KG1 (cell line): ENCODE measurements around the gene ADAM15.

Source experiments
- DNase-seq: peaks from one replicate; lab custom pipeline; 2025; lab: John Stamatoyannopoulos, UW

ADAM15 gene

GRCh38 chr1:155030243-155030795 is 20.8 kb upstream of the ADAM15 start:
- no peak for DNase-seq

GRCh38 chr1:155030899-155031298 is 20.2 kb upstream of the ADAM15 start:
- no peak for DNase-seq

GRCh38 chr1:155032886-155033285 is 18.2 kb upstream of the ADAM15 start:
- no peak for DNase-seq

GRCh38 chr1:155033524-155033923 is 17.6 kb upstream of the ADAM15 start, which contains the start of the genes DCST1 and DCST2:
TSS of gene DCST1 (plus strand) at chr1:155033824. CDS start at chr1:155034037, 213 bp downstream.
TSS of gene DCST2 (minus strand) at chr1:155033781. CDS start at chr1:155033701, 80 bp downstream.
- DNase-seq: no peak

- no peak for DNase-seq
Measured at GRCh38 chr1:155034318-155035208, 16.6 kb upstream of the ADAM15 start.

- no peak for DNase-seq
Measured at GRCh38 chr1:155035936-155036335, 15.2 kb upstream of the ADAM15 start.

DNA sequence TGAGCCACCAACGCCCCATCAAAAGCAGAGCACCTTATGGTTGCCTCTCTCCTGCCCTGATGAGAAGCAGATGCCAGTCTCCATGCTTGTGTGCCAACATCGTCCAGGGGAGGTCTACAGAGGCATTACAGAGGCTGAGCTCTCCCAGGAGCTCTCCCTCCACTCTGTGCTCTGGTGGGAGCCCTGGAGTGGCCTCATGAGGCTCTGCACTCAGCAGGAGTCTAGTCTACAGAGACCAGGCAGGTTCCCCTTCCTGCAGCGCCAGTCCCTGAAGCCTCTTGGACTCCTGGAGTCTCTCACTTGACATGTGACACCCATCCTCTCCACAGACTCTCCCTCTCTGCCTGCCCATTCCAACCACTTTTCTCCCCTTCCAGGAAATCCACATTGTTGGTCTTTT is 14.1 kb upstream of the ADAM15 start:
- no peak for DNase-seq

DNA sequence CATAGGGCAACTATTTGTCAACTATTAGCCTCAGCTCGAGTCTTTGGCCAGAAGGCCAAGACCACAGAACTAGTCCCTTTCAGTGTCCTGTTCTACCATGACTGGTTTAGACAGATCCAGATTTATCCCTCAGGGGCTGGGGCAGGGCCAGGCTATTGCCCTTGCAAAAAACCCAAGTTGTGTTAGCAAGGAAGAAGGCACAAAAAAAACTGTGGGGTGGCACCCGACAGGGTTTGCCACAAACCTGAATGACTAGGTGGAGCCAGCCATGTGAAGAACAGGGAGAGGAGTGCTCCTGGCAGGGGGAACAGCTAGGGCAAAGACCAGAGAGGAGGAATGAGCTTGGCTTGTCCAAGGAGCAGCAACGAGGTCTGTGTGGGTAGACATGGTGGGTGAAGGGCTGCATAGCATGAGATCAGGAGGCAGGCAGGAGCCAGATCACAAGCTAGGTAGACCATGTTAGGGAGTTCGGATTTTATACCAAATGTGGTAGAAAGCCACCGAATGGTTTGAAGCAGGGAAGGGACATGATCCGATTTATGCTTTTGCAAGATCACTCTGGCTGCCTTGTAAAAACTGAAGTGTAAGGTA is 13.2 kb upstream of the ADAM15 start:
- DNase-seq: no peak

- no peak for DNase-seq
Measured at GRCh38 chr1:155038602-155039307, 12.4 kb upstream of the ADAM15 start.

DNA sequence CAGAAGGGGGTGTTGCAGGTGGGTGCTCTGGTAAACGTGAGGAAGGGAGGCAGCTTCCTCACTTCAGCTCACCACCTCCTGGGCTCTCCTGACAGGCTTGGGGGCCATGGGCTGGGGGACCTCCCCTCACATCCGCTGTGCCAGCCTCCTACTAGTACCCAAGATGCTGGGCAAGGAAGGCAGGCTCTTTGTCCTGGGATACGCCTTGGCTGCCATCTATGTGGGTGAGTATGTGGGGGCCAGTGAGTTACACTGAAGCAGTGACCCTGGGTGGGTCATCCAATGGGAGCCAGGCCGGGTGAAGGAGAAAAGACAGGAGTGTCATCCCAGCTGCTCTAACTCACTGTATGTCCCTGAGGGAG is 11.8 kb upstream of the ADAM15 start:
- no peak for DNase-seq

- DNase-seq: no peak
Measured at GRCh38 chr1:155040358-155041093, 10.6 kb upstream of the ADAM15 start.

DNA sequence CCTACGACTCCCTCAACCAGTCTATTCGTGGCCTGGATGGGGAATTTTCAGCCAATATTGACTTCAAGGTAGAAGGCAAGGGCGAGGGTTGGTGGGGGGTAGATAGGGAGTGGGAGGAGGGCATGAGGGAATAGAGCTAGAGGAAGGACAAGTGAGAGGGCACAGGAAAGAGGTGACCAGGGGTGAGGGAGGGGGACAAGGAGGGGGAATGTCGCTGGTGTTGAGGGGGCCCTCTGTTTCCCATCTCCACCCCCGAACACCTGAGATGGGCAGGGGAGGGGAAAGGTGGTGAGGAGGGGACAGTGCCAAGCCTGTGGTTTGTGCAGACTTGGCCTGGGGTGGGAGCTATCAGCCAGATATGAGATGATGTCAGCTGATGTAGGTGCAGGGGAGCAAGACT is 8.3 kb upstream of the ADAM15 start:
- DNase-seq: no peak

GRCh38 chr1:155043301-155043702 is 7.8 kb upstream of the ADAM15 start:
- no peak for DNase-seq

DNA sequence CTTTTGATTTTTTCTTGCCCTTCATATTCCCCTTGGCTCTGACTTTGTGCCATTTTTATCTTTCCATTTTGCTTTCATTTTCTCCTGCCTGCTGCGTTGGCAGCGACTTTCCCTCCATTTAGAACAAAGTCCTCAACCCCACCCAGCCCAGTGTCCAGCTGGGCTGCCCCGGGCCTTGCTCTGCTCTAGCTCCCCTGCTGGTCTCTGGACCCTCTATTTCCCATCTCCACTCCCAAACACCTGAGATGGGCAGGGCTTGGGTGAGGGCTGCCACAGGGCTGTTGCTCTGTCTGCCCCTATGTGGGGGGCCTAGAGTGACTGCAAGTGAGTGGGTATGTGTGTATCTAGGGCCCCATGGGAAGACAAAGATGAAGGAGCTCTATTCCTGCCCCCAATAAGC is 7.3 kb upstream of the ADAM15 start:
- DNase-seq: no peak

GRCh38 chr1:155044365-155044764 is 6.8 kb upstream of the ADAM15 start:
- DNase-seq: no peak

GRCh38 chr1:155044812-155045657 is 6.1 kb upstream of the ADAM15 start:
- DNase-seq: peak; percentile 31

- no peak for DNase-seq
Measured at GRCh38 chr1:155048449-155049334, 2.4 kb upstream of the ADAM15 start.

- no peak for DNase-seq
Measured at GRCh38 chr1:155049651-155050559, 1.2 kb upstream of the ADAM15 start.

DNA sequence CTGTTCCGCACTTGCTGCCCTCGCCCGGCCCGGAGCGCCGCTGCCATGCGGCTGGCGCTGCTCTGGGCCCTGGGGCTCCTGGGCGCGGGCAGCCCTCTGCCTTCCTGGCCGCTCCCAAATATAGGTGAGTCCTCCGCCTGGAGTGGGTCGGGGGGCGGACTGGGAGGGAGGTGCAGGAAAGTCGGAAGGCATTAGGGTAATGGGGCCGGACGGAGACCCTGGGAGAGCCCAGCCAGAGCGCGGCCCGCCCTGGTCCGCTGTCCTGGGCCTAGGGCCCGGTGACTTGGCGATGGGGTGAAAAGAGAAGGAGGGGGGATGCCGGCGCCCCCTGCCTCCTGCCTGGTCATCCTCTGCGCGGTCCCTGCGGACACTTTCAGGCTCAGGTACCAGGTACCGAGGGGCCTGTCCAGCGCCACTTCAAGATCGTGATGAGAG is 243 bp downstream of the ADAM15 start:
- DNase-seq: no peak
